Measurements from ENCODE around the gene CDH18.

The CDH18 gene

GRCh38 chr5:19753579-19753978, 234.4 kb downstream of the CDH18 start:
- ATAC-seq = no peak
- no peak for TF ChIP-seq SNAI2 (CRISPR knock-in tag; IDR thresholded peaks at IDR 0.05)
- TF ChIP-seq TCF4 (CRISPR knock-in tag; IDR thresholded peaks at IDR 0.05; ENCODE audit: borderline replicate concordance) = no peak
- no peak for TF ChIP-seq ZFP3 (CRISPR knock-in tag; IDR thresholded peaks at IDR 0.05)
- TF ChIP-seq ISL1 (CRISPR knock-in tag; IDR thresholded peaks at IDR 0.05) = no peak
- TF ChIP-seq BACH2 (CRISPR knock-in tag; IDR thresholded peaks at IDR 0.05; ENCODE audit: borderline replicate concordance) = no peak
- no peak for TF ChIP-seq ZNF70 (CRISPR knock-in tag; IDR thresholded peaks at IDR 0.05)
- no peak for TF ChIP-seq CREB5 (CRISPR knock-in tag; IDR thresholded peaks at IDR 0.05; ENCODE audit: low read depth)
- no peak for TF ChIP-seq CSRNP3 (CRISPR knock-in tag; IDR thresholded peaks at IDR 0.05)
- no peak for TF ChIP-seq ZFP30 (CRISPR knock-in tag; IDR thresholded peaks at IDR 0.05)
- no peak for TF ChIP-seq GLIS3 (CRISPR knock-in tag; IDR thresholded peaks at IDR 0.05)
- TF ChIP-seq CSDC2 (CRISPR knock-in tag; IDR thresholded peaks at IDR 0.05) = no peak
- no peak for TF ChIP-seq ZNF565 (CRISPR knock-in tag; conservative IDR thresholded peaks at IDR 0.05; ENCODE audit: low read depth)
- TF ChIP-seq ARNTL (CRISPR knock-in tag; IDR thresholded peaks at IDR 0.05; ENCODE audit: borderline replicate concordance, low read depth) = no peak
- TF ChIP-seq OSR1 (CRISPR knock-in tag; IDR thresholded peaks at IDR 0.05) = no peak
- TF ChIP-seq TSHZ2 (CRISPR knock-in tag; IDR thresholded peaks at IDR 0.05) = no peak

- no peak for ATAC-seq
- no peak for TF ChIP-seq ESRRG (CRISPR knock-in tag; IDR thresholded peaks at IDR 0.05)
- TF ChIP-seq CSDC2 (CRISPR knock-in tag; IDR thresholded peaks at IDR 0.05) = no peak
- no peak for TF ChIP-seq OSR1 (CRISPR knock-in tag; IDR thresholded peaks at IDR 0.05)
- TF ChIP-seq CREB5 (CRISPR knock-in tag; IDR thresholded peaks at IDR 0.05; ENCODE audit: low read depth) = no peak
- no peak for TF ChIP-seq ZC3H10 (CRISPR knock-in tag; IDR thresholded peaks at IDR 0.05)
- no peak for TF ChIP-seq TCF4 (CRISPR knock-in tag; IDR thresholded peaks at IDR 0.05; ENCODE audit: borderline replicate concordance)
- TF ChIP-seq RARB (CRISPR knock-in tag; IDR thresholded peaks at IDR 0.05) = no peak
- TF ChIP-seq BACH2 (CRISPR knock-in tag; IDR thresholded peaks at IDR 0.05; ENCODE audit: borderline replicate concordance) = no peak
- TF ChIP-seq TSHZ2 (CRISPR knock-in tag; IDR thresholded peaks at IDR 0.05) = no peak
- TF ChIP-seq ZNF565 (CRISPR knock-in tag; conservative IDR thresholded peaks at IDR 0.05; ENCODE audit: low read depth) = no peak
- TF ChIP-seq PPARA (CRISPR knock-in tag; IDR thresholded peaks at IDR 0.05; ENCODE audit: borderline replicate concordance) = no peak
- no peak for TF ChIP-seq TOX (CRISPR knock-in tag; IDR thresholded peaks at IDR 0.05; ENCODE audit: borderline replicate concordance)
- no peak for TF ChIP-seq ZNF8 (CRISPR knock-in tag; IDR thresholded peaks at IDR 0.05)
Measured at GRCh38 chr5:19751326-19751725, 236.7 kb downstream of the CDH18 start.

- ATAC-seq = no peak
- TF ChIP-seq CREB5 (CRISPR knock-in tag; IDR thresholded peaks at IDR 0.05; ENCODE audit: low read depth) = no peak
- TF ChIP-seq CSDC2 (CRISPR knock-in tag; IDR thresholded peaks at IDR 0.05) = no peak
- no peak for TF ChIP-seq SNAI2 (CRISPR knock-in tag; IDR thresholded peaks at IDR 0.05)
- TF ChIP-seq ZNF565 (CRISPR knock-in tag; conservative IDR thresholded peaks at IDR 0.05; ENCODE audit: low read depth) = no peak
- no peak for TF ChIP-seq ZNF8 (CRISPR knock-in tag; IDR thresholded peaks at IDR 0.05)
- no peak for TF ChIP-seq ISL1 (CRISPR knock-in tag; IDR thresholded peaks at IDR 0.05)
- no peak for TF ChIP-seq RARB (CRISPR knock-in tag; IDR thresholded peaks at IDR 0.05)
- no peak for TF ChIP-seq ESRRG (CRISPR knock-in tag; IDR thresholded peaks at IDR 0.05)
- TF ChIP-seq TCF4 (CRISPR knock-in tag; IDR thresholded peaks at IDR 0.05; ENCODE audit: borderline replicate concordance) = no peak
Measured at GRCh38 chr5:19745247-19745646, 242.8 kb downstream of the CDH18 start.

Measured in SK-N-SH treated with all-trans-retinoic acid at 6 μM for 48 hours (cell line).